HCT116 (cell line): ENCODE measurements around the gene PTGS1. TPM values are rescaled to one million over a fixed set of nuclear protein-coding genes. Genes with fewer than 3 reads are reported as not detected.

Source experiments
- ATAC-seq: fragments of 200-7000 bp; cut with Tn5 transposase; 2 replicates; pipeline ENCODE4 v1.9.1; 2020; ENCODE audit warnings: mild to moderate bottlenecking, moderate library complexity
- BruUV-seq: library from RNA; stranded (reverse); fragments of 400-500 nt; replicated peaks from 2 replicates; lab custom pipeline; 2021; lab: Mats Ljungman, UMichigan
- CTCF ChIA-PET: fragments of 300-600 bp; sonication (Branson Sonifier 250); formaldehyde crosslinking; loops from one replicate; lab custom pipeline; 2021; ENCODE audit warnings: antibody characterized with exemption; lab: Charles Lee
- POLR2A ChIA-PET: fragments of 300-600, 350-600 bp; sonication (Branson Sonifier 250); formaldehyde crosslinking; loops from one replicate; lab custom pipeline; 2021; ENCODE audit warnings: antibody characterized with exemption; lab: Charles Lee
- RAD21 ChIA-PET, 2 experiments: fragments of 300-600 bp; sonication (Branson Sonifier 250); formaldehyde crosslinking; loops; one replicate each; lab custom pipeline; 2023; ENCODE audit warnings: low total read pairs in 2 of 2; ENCODE audit not compliant: uncharacterized antibody in 2 of 2, unreplicated experiment in 2 of 2, low non-redundant PET in 1 of 2; lab: Charles Lee
- DNase-seq: peaks from one replicate; pipeline ENCODE4 v3.0.0-alpha.2; 2010; ENCODE audit warnings: low read depth, low spot score
- H2AFZ ChIP-seq: fragments of 200-600 bp; shearing (Covaris generic), sonication (generic); 2 replicates; pipeline ENCODE4 v1.6.1; 2017; ENCODE audit warnings: low read depth, mixed run types, mixed read lengths, antibody characterized with exemption, low read length; ENCODE audit not compliant: poor library complexity, severe bottlenecking
- H3K27ac ChIP-seq: 2 replicates; pipeline ENCODE4 v1.5.1; 2012; ENCODE audit warnings: low read depth, low read length
- H3K27me3 ChIP-seq: fragments of 200-600 bp; sonication (generic); 2 replicates; pipeline ENCODE4 v1.6.1; 2016; ENCODE audit warnings: mixed run types, low read length, mixed read lengths; ENCODE audit not compliant: insufficient read depth
- H3K36me3 ChIP-seq, 2 experiments: fragments of 200-500 bp in 1 of 2; fragments of 200-600 bp in 1 of 2; sonication (Bioruptor generic) in 1 of 2; sonication (generic) in 1 of 2; 2 replicates each; pipeline versions ENCODE4 v1.5.1 to v1.6.1; 2014 to 2016; ENCODE audit warnings: low read length in 2 of 2, inconsistent platforms in 1 of 2, mixed read lengths in 1 of 2, mixed run types in 1 of 2; ENCODE audit not compliant: insufficient read depth in 2 of 2, control insufficient read depth in 1 of 2
- H3K4me1 ChIP-seq, 2 experiments: fragments of 200-600 bp in 1 of 2; sonication (generic) in 1 of 2; 2 replicates each; pipeline versions ENCODE4 v1.5.1 to v1.6.1; 2012 to 2017; ENCODE audit warnings: low read length in 2 of 2, inconsistent platforms in 1 of 2, mild to moderate bottlenecking in 1 of 2, mixed read lengths in 1 of 2, mixed run types in 1 of 2, moderate library complexity in 1 of 2; ENCODE audit not compliant: insufficient read depth in 2 of 2, control insufficient read depth in 1 of 2
- H3K4me2 ChIP-seq: fragments of 200-600 bp; sonication (generic); 2 replicates; pipeline ENCODE4 v1.6.1; 2017; ENCODE audit warnings: mixed run types, low read length, mixed read lengths
- H3K4me3 ChIP-seq, 2 experiments: fragments of 200-600 bp in 1 of 2; sonication (generic) in 1 of 2; replicated peaks in 1 of 2; 2 replicates each; pipeline ENCODE4 v1.5.1; 2011 to 2016; ENCODE audit warnings: low read length in 2 of 2, control low read depth in 1 of 2, low read depth in 1 of 2, mild to moderate bottlenecking in 1 of 2, mixed read lengths in 1 of 2, mixed run types in 1 of 2
- H3K79me2 ChIP-seq: fragments of 200-600 bp; sonication (generic); 2 replicates; pipeline ENCODE4 v1.6.1; 2017; ENCODE audit warnings: mild to moderate bottlenecking, mixed run types, low read length, moderate library complexity, mixed read lengths; ENCODE audit not compliant: insufficient read depth
- H3K9ac ChIP-seq: fragments of 200-600 bp; sonication (generic); 2 replicates; pipeline ENCODE4 v1.6.1; 2016; ENCODE audit warnings: low read length, mixed read lengths
- H3K9me2 ChIP-seq: fragments of 200-600 bp; sonication (generic), shearing (Covaris generic); 2 replicates; pipeline ENCODE4 v1.6.1; 2017; ENCODE audit warnings: mixed run types, mild to moderate bottlenecking, moderate library complexity; ENCODE audit not compliant: insufficient read depth
- H3K9me3 ChIP-seq, 2 experiments: fragments of 200-500 bp in 1 of 2; fragments of 200-600 bp in 1 of 2; sonication (Bioruptor generic) in 1 of 2; sonication (generic) in 1 of 2; 2 replicates each; pipeline ENCODE4 v1.6.1; 2014 to 2017; ENCODE audit warnings: low read length in 2 of 2, mixed read lengths in 2 of 2, inconsistent platforms in 1 of 2, low read depth in 1 of 2, mild to moderate bottlenecking in 1 of 2, mixed run types in 1 of 2, moderate library complexity in 1 of 2; ENCODE audit not compliant: control insufficient read depth in 1 of 2, insufficient read depth in 1 of 2
- H4K20me1 ChIP-seq: fragments of 200-600 bp; sonication (generic), shearing (Covaris generic); 2 replicates; pipeline ENCODE4 v1.6.1; 2017; ENCODE audit warnings: mixed run types, mild to moderate bottlenecking, moderate library complexity; ENCODE audit not compliant: insufficient read depth
- CBX3 ChIP-seq: IDR thresholded peaks from 2 replicates; pipeline ENCODE4 v1.6.1; 2012; ENCODE audit warnings: low read depth
- CEBPB ChIP-seq: IDR thresholded peaks from 2 replicates; pipeline ENCODE4 v1.6.1; 2012; ENCODE audit warnings: low read depth
- EGR1 ChIP-seq: IDR thresholded peaks from 2 replicates; pipeline ENCODE4 v1.6.1; 2012; ENCODE audit warnings: low read depth
- ELF1 ChIP-seq: IDR thresholded peaks from 2 replicates; pipeline ENCODE4 v1.6.1; 2012; ENCODE audit warnings: low read depth, borderline replicate concordance
- EZH2 ChIP-seq: fragments of 200-600 bp; sonication (generic); IDR thresholded peaks from 2 replicates; pipeline ENCODE4 v1.6.1; 2017; ENCODE audit warnings: antibody characterized with exemption, mixed run types
- EZH2phosphoT487 ChIP-seq: fragments of 200-600 bp; IDR thresholded peaks from 2 replicates; pipeline ENCODE4 v1.6.1; 2018; ENCODE audit warnings: antibody characterized with exemption, borderline replicate concordance
- FOSL1 ChIP-seq: IDR thresholded peaks from 2 replicates; pipeline ENCODE4 v1.6.1; 2012; ENCODE audit warnings: low read depth
- JUND ChIP-seq: IDR thresholded peaks from 2 replicates; pipeline ENCODE4 v1.6.1; 2012
- POLR2AphosphoS5 ChIP-seq: IDR thresholded peaks from 2 replicates; pipeline ENCODE4 v1.6.1; 2011; ENCODE audit warnings: mild to moderate bottlenecking, low read depth, low read length, moderate library complexity
- RAD21 ChIP-seq: IDR thresholded peaks from 2 replicates; pipeline ENCODE4 v1.6.1; 2012; ENCODE audit warnings: low read depth, mild to moderate bottlenecking
- REST ChIP-seq: IDR thresholded peaks from 2 replicates; pipeline ENCODE4 v1.6.1; 2012; ENCODE audit warnings: low read depth
- SP1 ChIP-seq: IDR thresholded peaks from 2 replicates; pipeline ENCODE4 v1.6.1; 2012; ENCODE audit warnings: low read depth
- TCF7L2 ChIP-seq: IDR thresholded peaks from 2 replicates; pipeline ENCODE4 v1.7.0; 2011; ENCODE audit warnings: borderline replicate concordance, inconsistent platforms; ENCODE audit not compliant: insufficient read depth, insufficient read length; ENCODE audit errors: extremely low read depth
- YY1 ChIP-seq: IDR thresholded peaks from 2 replicates; pipeline ENCODE4 v1.6.1; 2011; ENCODE audit warnings: low read length, low read depth, moderate library complexity, mild to moderate bottlenecking; ENCODE audit not compliant: insufficient replicate concordance; ENCODE audit errors: extremely low read depth
- ZBTB33 ChIP-seq: IDR thresholded peaks from 2 replicates; pipeline ENCODE4 v1.6.1; 2011; ENCODE audit warnings: mild to moderate bottlenecking, low read length, moderate library complexity; ENCODE audit not compliant: insufficient replicate concordance; ENCODE audit errors: extremely low read depth
- ZFX ChIP-seq: fragments of 450-650 bp; IDR thresholded peaks from 2 replicates; pipeline ENCODE4 v1.6.1; 2017
- intact Hi-C: fragments of 100-400 bp; cut with micrococcal nuclease; formaldehyde crosslinking; loops from 2 replicates; pipeline ENCODE4 v1.10.0; 2022
- total RNA-seq: library from RNA; stranded (reverse); gene quantifications from one replicate; pipeline ENCODE4 v1.2.1, GENCODE V29; 2021; ENCODE audit not compliant: unreplicated experiment
- TF ChIP-seq, protein P1 (sequence below): IDR thresholded peaks from 2 replicates; pipeline ENCODE4 v1.6.1; 2012

PTGS1 gene
- total RNA-seq, 1 experiment from 2014 or later, result 3.5 TPM

- Histone ChIP-seq H3K4me3 (no peak overlapping the region), H3K9ac (no peak overlapping the region), H3K36me3 (no peaks in the 10 kb centered on the region), H3K27me3 (no peaks in the 10 kb centered on the region), H3K79me2 (no peaks in the 10 kb centered on the region), H3K27ac (no peak overlapping the region), H2AFZ (no peak overlapping the region), H3K9me2 (no peaks in the 10 kb centered on the region), H3K4me2 (no peak overlapping the region), H4K20me1 (no peaks in the 10 kb centered on the region), H3K4me1 (peaks cover 3 to 5% of the 10 kb centered on the region in 2 experiments; a peak in 2 of 4 replicates), H3K9me3 (no peaks in the 10 kb centered on the region)
- ATAC-seq (no peak), DNase-seq (no peak)
- no TSS peak for BruUV-seq
- ChIA-PET POLR2A (no interaction called here), RAD21 (no interaction called here), CTCF (interaction anchor here (1.2 to 1.7 kb wide), 3 partner anchors 115 to 240 kb away, joined by 3 to 6 read pairs (median 3); no protein-coding TSS in a partner anchor)
- TF ChIP-seq CBX3 (no peak), CEBPB (no peak), YY1 (no peak), EZH2phosphoT487 (no peak), POLR2AphosphoS5 (no peak)
- intact Hi-C loops, result no loop called here
Measured at GRCh38 chr9:122339579-122339978, 31.2 kb upstream of the PTGS1 start.

DNA sequence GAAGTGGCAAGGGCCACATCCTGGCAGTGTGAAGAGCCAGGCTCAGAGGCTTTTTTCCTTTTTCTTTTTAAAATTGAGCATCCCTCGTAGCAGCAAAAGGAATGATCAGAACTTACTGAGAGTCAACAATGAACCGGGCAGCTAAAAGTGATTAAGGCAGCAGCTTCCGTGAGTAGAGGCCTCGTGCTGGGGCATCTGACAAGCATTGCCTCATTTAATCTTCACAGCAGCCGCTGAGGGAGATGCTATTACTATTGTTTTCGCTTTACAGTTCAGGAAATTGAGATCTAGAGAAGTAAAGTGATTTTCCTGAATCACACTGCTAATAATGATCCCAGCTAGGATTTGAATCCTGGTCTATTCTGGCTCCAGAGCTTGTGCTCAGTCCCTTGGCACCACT is 30.7 kb upstream of the PTGS1 start:
- Histone ChIP-seq H3K9me2 (no peaks in the 10 kb centered on the region), H3K4me3 (no peak overlapping the region), H3K27ac (no peak overlapping the region), H3K4me2 (no peak overlapping the region), H3K79me2 (no peaks in the 10 kb centered on the region), H2AFZ (no peak overlapping the region), H3K27me3 (no peaks in the 10 kb centered on the region), H4K20me1 (no peaks in the 10 kb centered on the region), H3K4me1 (peaks cover 0 to under 1% of the 10 kb centered on the region in 2 experiments; a peak in 1 of 4 replicates), H3K9me3 (no peaks in the 10 kb centered on the region), H3K9ac (no peak overlapping the region), H3K36me3 (no peaks in the 10 kb centered on the region)
- no peak for ATAC-seq
- POLR2A ChIA-PET, result no interaction called here
- intact Hi-C loops, result no loop called here
- no peak for DNase-seq
- no TSS peak for BruUV-seq
- CTCF ChIA-PET, result interaction anchor here (1.2 kb wide), 1 partner anchor 114 kb away, joined by 3 read pairs; no protein-coding TSS in a partner anchor
- RAD21 ChIA-PET, result interaction anchor here in 1 of 2 experiments (0.7 kb wide), 1 partner anchor 10 kb away, joined by 5 read pairs; no protein-coding TSS in a partner anchor
- TF ChIP-seq ZBTB33, result no peak
- no peak for TF ChIP-seq RAD21
- no peak for TF ChIP-seq TCF7L2
- TF ChIP-seq CEBPB, result no peak
- no peak for TF ChIP-seq SP1
- TF ChIP-seq JUND, result no peak
- no peak for TF ChIP-seq FOSL1
- no peak for TF ChIP-seq ELF1
- no peak for TF ChIP-seq EZH2
- TF ChIP-seq EGR1, result no peak
- TF ChIP-seq, protein P1, sequence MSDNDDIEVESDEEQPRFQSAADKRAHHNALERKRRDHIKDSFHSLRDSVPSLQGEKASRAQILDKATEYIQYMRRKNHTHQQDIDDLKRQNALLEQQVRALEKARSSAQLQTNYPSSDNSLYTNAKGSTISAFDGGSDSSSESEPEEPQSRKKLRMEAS, result no peak
- no peak for TF ChIP-seq ZFX
- no peak for TF ChIP-seq REST
